WI38 (cell line): ENCODE measurements around the gene ZNF652.
"Not testable (repeated sequence)": the region's sequence is repeated elsewhere in the genome, so short reads cannot be mapped to it uniquely, and the experiment has no call there.

Experiments used
- H3K4me3 ChIP-seq: 2 replicates; pipeline ENCODE4 v1.5.1; 2011; ENCODE audit warnings: low read depth, mild to moderate bottlenecking, control low read depth, low read length
- CTCF ChIP-seq: IDR thresholded peaks from 2 replicates; pipeline ENCODE4 v1.5.1; 2012; ENCODE audit warnings: low read depth, mild to moderate bottlenecking, control low read depth, low read length

The ZNF652 gene

GRCh38 chr17:49278076-49278475 lies 84.0 kb downstream of the ZNF652 start:
- no peak overlapping the region for H3K4me3 ChIP-seq
- TF ChIP-seq CTCF = no peak

- no peak overlapping the region for H3K4me3 ChIP-seq
Observed at GRCh38 chr17:49277638-49278037, 84.4 kb downstream of the ZNF652 start.

GRCh38 chr17:49275981-49276380 lies 86.1 kb downstream of the ZNF652 start:
- H3K4me3 ChIP-seq = not testable (repeated sequence)

More at GRCh38 chr17:49277638-49278037, 84.4 kb downstream of the ZNF652 start:
- no peak for TF ChIP-seq CTCF

- no peak overlapping the region for H3K4me3 ChIP-seq
- TF ChIP-seq CTCF = no peak
Observed at GRCh38 chr17:49269356-49269755, 92.7 kb downstream of the ZNF652 start.

- no peak for TF ChIP-seq CTCF
- H3K4me3 ChIP-seq = no peak overlapping the region
Observed at GRCh38 chr17:49267912-49268311, 94.1 kb downstream of the ZNF652 start.

GRCh38 chr17:49266233-49266632 lies 95.8 kb downstream of the ZNF652 start:
- TF ChIP-seq CTCF = no peak

GRCh38 chr17:49261540-49261939 lies 100.5 kb downstream of the ZNF652 start:
- H3K4me3 ChIP-seq = not testable (repeated sequence)

More at GRCh38 chr17:49266233-49266632, 95.8 kb downstream of the ZNF652 start:
- no peak overlapping the region for H3K4me3 ChIP-seq

GRCh38 chr17:49260817-49261291 lies 101.2 kb downstream of the ZNF652 start:
- H3K4me3 ChIP-seq = peak overlapping the region; percentile 57
- TF ChIP-seq CTCF = no peak
